ENCODE results near the gene UPK3A. TPM values are rescaled to one million over a fixed set of nuclear protein-coding genes. Genes with fewer than 3 reads are reported as not detected.

Gene UPK3A
- total and polyA plus RNA-seq, 10 of the 15 experiments (the other 5 are each of a cell fraction or from before 2014, with no cell fraction given), result not detected

DNA sequence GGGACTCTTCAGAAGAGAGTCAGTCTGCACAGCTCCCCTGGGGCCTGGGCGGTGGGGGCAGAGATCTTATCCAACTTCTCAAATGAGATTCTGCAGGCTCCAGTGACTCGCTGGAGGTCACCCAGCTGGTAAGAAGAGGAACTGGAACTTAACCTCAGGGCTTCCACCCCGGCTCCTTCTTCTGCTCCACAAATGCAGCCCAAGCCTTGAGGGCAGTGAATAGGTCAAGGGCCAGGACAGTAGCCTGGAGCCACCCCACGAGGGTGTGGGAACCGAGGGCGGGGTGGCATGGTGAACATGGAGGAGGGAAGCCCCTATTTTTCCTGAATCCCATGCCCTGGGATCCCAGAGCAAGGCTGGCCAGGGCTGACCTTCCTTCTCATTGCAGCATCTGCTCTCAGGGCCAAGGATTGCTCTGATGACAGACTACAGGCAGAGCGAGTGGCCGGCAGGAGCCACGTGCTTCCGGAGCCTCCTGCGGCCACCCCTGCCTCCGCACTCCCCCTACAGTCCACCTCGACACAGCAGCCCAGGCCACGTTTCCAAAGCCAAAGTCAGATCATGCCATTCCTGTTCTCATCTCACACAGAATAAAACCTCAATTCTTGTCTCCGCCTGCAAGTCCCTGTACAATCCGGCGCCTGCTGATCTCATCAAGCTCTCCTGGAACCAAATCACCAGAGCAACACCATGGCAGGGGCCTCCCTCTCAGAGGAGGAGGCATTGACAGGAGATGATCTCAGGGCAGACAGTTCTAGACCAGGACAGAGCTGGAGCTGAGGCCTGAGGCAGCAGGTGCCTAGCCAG, 21.1 kb upstream of the UPK3A start (continued):
- peak; percentile 55 for TF ChIP-seq SKIL (IDR thresholded peaks at IDR 0.05; ENCODE audit: low read depth, poor library complexity, severe bottlenecking)
- no peak for TF ChIP-seq NFYB (IDR thresholded peaks at IDR 0.05; ENCODE audit: insufficient read depth, low read depth, low read length)
- TF ChIP-seq TCF3 (IDR thresholded peaks at IDR 0.05; ENCODE audit: borderline replicate concordance, insufficient read depth, low read depth, low read length), result peak; percentile 86
- TF ChIP-seq CHD1 (IDR thresholded peaks at IDR 0.05; ENCODE audit: low read depth, low read length), result 0 out of 2 replicates have a peak, but pooled peaks have one; percentile 31
- peak; percentile 81 to 86 for TF ChIP-seq IKZF2 (IDR thresholded peaks at IDR 0.05)
- peak; percentile 27; the same call in 1 of the 3 replicates for TF ChIP-seq POU2F2 (IDR thresholded peaks at IDR 0.05; ENCODE audit: borderline replicate concordance, low read depth, low read length)
- peak; percentile 91 for TF ChIP-seq IKZF1 (conservative IDR thresholded peaks at IDR 0.05)
- TF ChIP-seq GATAD2B (conservative IDR thresholded peaks at IDR 0.05; ENCODE audit: low read depth), result peak; percentile 69
- TF ChIP-seq YY1 (IDR thresholded peaks at IDR 0.05; ENCODE audit: low read depth, low read length), result no peak
- peak; percentile 99 for TF ChIP-seq SPI1 (IDR thresholded peaks at IDR 0.05; ENCODE audit: borderline replicate concordance, insufficient read depth, low read depth, low read length)
- TF ChIP-seq, protein P1, sequence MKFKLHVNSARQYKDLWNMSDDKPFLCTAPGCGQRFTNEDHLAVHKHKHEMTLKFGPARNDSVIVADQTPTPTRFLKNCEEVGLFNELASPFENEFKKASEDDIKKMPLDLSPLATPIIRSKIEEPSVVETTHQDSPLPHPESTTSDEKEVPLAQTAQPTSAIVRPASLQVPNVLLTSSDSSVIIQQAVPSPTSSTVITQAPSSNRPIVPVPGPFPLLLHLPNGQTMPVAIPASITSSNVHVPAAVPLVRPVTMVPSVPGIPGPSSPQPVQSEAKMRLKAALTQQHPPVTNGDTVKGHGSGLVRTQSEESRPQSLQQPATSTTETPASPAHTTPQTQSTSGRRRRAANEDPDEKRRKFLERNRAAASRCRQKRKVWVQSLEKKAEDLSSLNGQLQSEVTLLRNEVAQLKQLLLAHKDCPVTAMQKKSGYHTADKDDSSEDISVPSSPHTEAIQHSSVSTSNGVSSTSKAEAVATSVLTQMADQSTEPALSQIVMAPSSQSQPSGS (IDR thresholded peaks at IDR 0.05; ENCODE audit: low read length), result peak; percentile 64; the same call in 1 of the 2 replicates
- no peak for TF ChIP-seq SREBF2 (IDR thresholded peaks at IDR 0.05; ENCODE audit: low read length)
- 0 out of 2 replicates have a peak, but pooled peaks have one; percentile 46 for TF ChIP-seq TARDBP (IDR thresholded peaks at IDR 0.05; ENCODE audit: borderline replicate concordance)
- no peak for TF ChIP-seq CEBPB (IDR thresholded peaks at IDR 0.05; ENCODE audit: borderline replicate concordance in 1 of 2, low read depth in 2 of 2, low read length in 2 of 2)
- TF ChIP-seq EED (IDR thresholded peaks at IDR 0.05; ENCODE audit: low read depth), result peak; percentile 82
- peak; percentile 76 for TF ChIP-seq MTA2 (IDR thresholded peaks at IDR 0.05; ENCODE audit: low read depth)
- no peak for TF ChIP-seq CBFB (IDR thresholded peaks at IDR 0.05; ENCODE audit: low read depth)
- no peak for TF ChIP-seq CBX3 (IDR thresholded peaks at IDR 0.05; ENCODE audit: borderline replicate concordance, low read depth)
- TF ChIP-seq CREB1 (IDR thresholded peaks at IDR 0.05; ENCODE audit: low read depth), result peak; percentile 58; the same call in 1 of the 2 replicates
- TF ChIP-seq, protein P2, sequence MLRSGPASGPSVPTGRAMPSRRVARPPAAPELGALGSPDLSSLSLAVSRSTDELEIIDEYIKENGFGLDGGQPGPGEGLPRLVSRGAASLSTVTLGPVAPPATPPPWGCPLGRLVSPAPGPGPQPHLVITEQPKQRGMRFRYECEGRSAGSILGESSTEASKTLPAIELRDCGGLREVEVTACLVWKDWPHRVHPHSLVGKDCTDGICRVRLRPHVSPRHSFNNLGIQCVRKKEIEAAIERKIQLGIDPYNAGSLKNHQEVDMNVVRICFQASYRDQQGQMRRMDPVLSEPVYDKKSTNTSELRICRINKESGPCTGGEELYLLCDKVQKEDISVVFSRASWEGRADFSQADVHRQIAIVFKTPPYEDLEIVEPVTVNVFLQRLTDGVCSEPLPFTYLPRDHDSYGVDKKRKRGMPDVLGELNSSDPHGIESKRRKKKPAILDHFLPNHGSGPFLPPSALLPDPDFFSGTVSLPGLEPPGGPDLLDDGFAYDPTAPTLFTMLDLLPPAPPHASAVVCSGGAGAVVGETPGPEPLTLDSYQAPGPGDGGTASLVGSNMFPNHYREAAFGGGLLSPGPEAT (IDR thresholded peaks at IDR 0.05; ENCODE audit: low read depth), result 0 out of 2 replicates have a peak, but pooled peaks have one; percentile 36
- no peak for TF ChIP-seq BCLAF1 (IDR thresholded peaks at IDR 0.05)
- 0 out of 2 replicates have a peak, but pooled peaks have one; percentile 22 for TF ChIP-seq STAT1 (conservative IDR thresholded peaks at IDR 0.05)
